CD14-positive monocyte (primary cell): Measurements from ENCODE around the gene RNF113B. TPM values are rescaled to one million over a fixed set of nuclear protein-coding genes. Genes with fewer than 3 reads are reported as not detected.

Experiments used
- DNase-seq, 3 donors: peaks; one replicate each; pipeline ENCODE4 v3.0.0-alpha.2; 2011 to 2022
- H2AFZ ChIP-seq: 2 replicates; pipeline ENCODE4 v1.6.0; 2012; ENCODE audit warnings: mild to moderate bottlenecking, low read depth, low read length, inconsistent platforms; ENCODE audit not compliant: insufficient read depth, poor library complexity, severe bottlenecking
- H3K27ac ChIP-seq, 2 donors: 1 replicate in 1 of 2; 2 replicates in 1 of 2; pipeline ENCODE4 v1.5.1; 2012 to 2013; ENCODE audit warnings: low read length in 2 of 2, control low read depth in 1 of 2, inconsistent platforms in 1 of 2, low read depth in 1 of 2, mild to moderate bottlenecking in 1 of 2
- H3K27me3 ChIP-seq, 2 donors: one replicate each; pipeline versions ENCODE4 v1.6.0 to v1.6.1; 2011 to 2013; ENCODE audit warnings: low read length in 2 of 2; ENCODE audit not compliant: control insufficient read depth in 2 of 2, insufficient read depth in 2 of 2
- H3K36me3 ChIP-seq, 2 donors: replicated peaks in 1 of 2; 1 replicate in 1 of 2; 2 replicates in 1 of 2; pipeline versions ENCODE4 v1.5.1 to v1.6.1; 2012 to 2013; ENCODE audit warnings: low read length in 2 of 2, control low read depth in 1 of 2, inconsistent platforms in 1 of 2, mild to moderate bottlenecking in 1 of 2; ENCODE audit not compliant: insufficient read depth in 2 of 2, control insufficient read depth in 1 of 2
- H3K4me1 ChIP-seq, 2 donors: 1 replicate in 1 of 2; 2 replicates in 1 of 2; pipeline versions ENCODE4 v1.5.1 to v1.6.1; 2012 to 2013; ENCODE audit warnings: low read length in 2 of 2, control low read depth in 1 of 2, inconsistent platforms in 1 of 2, mild to moderate bottlenecking in 1 of 2, moderate library complexity in 1 of 2; ENCODE audit not compliant: insufficient read depth in 2 of 2, control insufficient read depth in 1 of 2
- H3K4me2 ChIP-seq: replicated peaks from 2 replicates; pipeline ENCODE3; 2012; ENCODE audit warnings: low read length, moderate library complexity, mild to moderate bottlenecking; ENCODE audit not compliant: poor library complexity, severe bottlenecking; ENCODE audit errors: extremely low read depth
- H3K4me3 ChIP-seq, 3 experiments: fragments of 200-600 bp in 1 of 3; sonication (generic) in 1 of 3; replicated peaks in 1 of 3; 1 replicate in 2 of 3; 2 replicates in 1 of 3; pipeline ENCODE4 v1.5.1; 2011 to 2013; ENCODE audit warnings: low read length in 3 of 3, mild to moderate bottlenecking in 3 of 3, control low read depth in 2 of 3, low read depth in 2 of 3, inconsistent platforms in 1 of 3, moderate library complexity in 1 of 3
- H3K79me2 ChIP-seq: 2 replicates; pipeline ENCODE4 v1.6.0; 2012; ENCODE audit warnings: mild to moderate bottlenecking, control low read depth, inconsistent platforms, low read length, moderate library complexity; ENCODE audit not compliant: insufficient read depth
- H3K9ac ChIP-seq: 2 replicates; pipeline ENCODE4 v1.6.0; 2017; ENCODE audit warnings: low read length, mild to moderate bottlenecking; ENCODE audit not compliant: insufficient read depth, poor library complexity, severe bottlenecking
- H3K9me3 ChIP-seq, 2 donors: replicated peaks in 1 of 2; 1 replicate in 1 of 2; 2 replicates in 1 of 2; pipeline versions ENCODE4 v1.5.1 to v1.6.1; 2012 to 2013; ENCODE audit warnings: low read length in 2 of 2, control low read depth in 1 of 2; ENCODE audit not compliant: control insufficient read depth in 1 of 2, insufficient read depth in 1 of 2
- H4K20me1 ChIP-seq: 2 replicates; pipeline ENCODE4 v1.6.0; 2012; ENCODE audit warnings: mild to moderate bottlenecking, low read length, control low read depth, moderate library complexity; ENCODE audit not compliant: insufficient read depth
- H3K27ac Mint-ChIP-seq, 7 donors: one replicate each; pipeline ENCODE4 v1.8.0; 2020; ENCODE audit warnings: mild to moderate bottlenecking in 7 of 7, mixed read lengths in 7 of 7, moderate library complexity in 6 of 7, inconsistent platforms in 2 of 7
- H3K27me3 Mint-ChIP-seq, 3 donors: one replicate each; pipeline ENCODE4 v1.8.0; 2021 to 2022; ENCODE audit warnings: low read depth in 3 of 3, mild to moderate bottlenecking in 3 of 3, mixed read lengths in 3 of 3, moderate library complexity in 3 of 3, inconsistent platforms in 1 of 3
- H3K36me3 Mint-ChIP-seq, 2 donors: one replicate each; pipeline ENCODE4 v1.8.0; 2020; ENCODE audit warnings: mixed read lengths in 2 of 2, inconsistent platforms in 1 of 2, mild to moderate bottlenecking in 1 of 2
- H3K4me1 Mint-ChIP-seq: one replicate; pipeline ENCODE4 v1.8.0; 2020; ENCODE audit warnings: mild to moderate bottlenecking, mixed read lengths
- H3K4me3 Mint-ChIP-seq, 2 donors: one replicate each; pipeline ENCODE4 v1.8.0; 2020; ENCODE audit warnings: mild to moderate bottlenecking in 2 of 2, mixed read lengths in 2 of 2, moderate library complexity in 1 of 2
- H3K9me3 Mint-ChIP-seq, 7 donors: one replicate each; pipeline ENCODE4 v1.8.0; 2020 to 2022; ENCODE audit warnings: mixed read lengths in 7 of 7, mild to moderate bottlenecking in 6 of 7, moderate library complexity in 6 of 7, inconsistent platforms in 2 of 7
- CTCF ChIP-seq: fragments of 200-600 bp; IDR thresholded peaks from one replicate; pipeline ENCODE4 v1.8.0; 2022; ENCODE audit warnings: antibody characterized with exemption, mild to moderate bottlenecking
- WGBS: methylation state at CpG from one replicate; pipeline ENCODE4 v1.1.5; 2013; ENCODE audit warnings: missing lambda C conversion rate; ENCODE audit not compliant: insufficient coverage; 5-methylcytosine and 5-hydroxymethylcytosine counted together
- intact Hi-C, 2 donors: fragments of 100-400 bp; cut with micrococcal nuclease; formaldehyde crosslinking; loops; one replicate each; pipeline versions ENCODE4 v1.15.0 to v1.15.1; 2023
- polyA plus RNA-seq, 3 donors: library from polyadenylated mRNA; depleted of rRNA in 1 of 3; unstranded in 2 of 3; stranded (reverse) in 1 of 3; fragments of 300-500 nt in 2 of 3; fragments of >200 nt in 1 of 3; fragmentation: Illumina TruSeq in 2 of 3; gene quantifications; 1 replicate in 2 of 3; 2 replicates in 1 of 3; pipeline ENCODE4 v1.2.3, GENCODE V29; 2012 to 2021

The RNF113B gene
- polyA plus RNA-seq, 3 donors: not detected

- no peak for TF ChIP-seq CTCF
- Mint-ChIP-seq H3K4me1 (no peaks in the 10 kb centered on the region), H3K27me3 (peaks cover 0 to 4% (median 4%) of the 10 kb centered on the region in 3 donors), H3K9me3 (peaks cover 4 to 11% (median 5%) of the 10 kb centered on the region in 7 donors), H3K27ac (no peak overlapping the region), H3K4me3 (no peak overlapping the region), H3K36me3 (no peaks in the 10 kb centered on the region)
- no peak overlapping the region for H3K27ac ChIP-seq
- no peak overlapping the region for H2AFZ ChIP-seq
- no peaks in the 10 kb centered on the region for H4K20me1 ChIP-seq
- no peaks in the 10 kb centered on the region for H3K4me1 ChIP-seq
- no peak overlapping the region for H3K9ac ChIP-seq
- DNase-seq: no peak
- no peak overlapping the region for H3K4me2 ChIP-seq
- 66% methylated on average over 3 of the region's 7 CpGs for WGBS
- no peaks in the 10 kb centered on the region for H3K79me2 ChIP-seq
- H3K27me3 ChIP-seq: no peaks in the 10 kb centered on the region
- intact Hi-C loops: no loop called here
- no peaks in the 10 kb centered on the region for H3K36me3 ChIP-seq
- H3K4me3 ChIP-seq: no peak overlapping the region
- H3K9me3 ChIP-seq: peaks cover 0 to 6% of the 10 kb centered on the region in 2 donors
These were observed 4.3 kb downstream of the RNF113B start for GRCh38 chr13:98172590-98173422.

GRCh38 chr13:98171900-98172589 lies 5.0 kb downstream of the RNF113B start:
- no peak for DNase-seq
- Mint-ChIP-seq H3K36me3 (no peaks in the 10 kb centered on the region), H3K27ac (no peak overlapping the region), H3K9me3 (peaks cover 3 to 7% (median 5%) of the 10 kb centered on the region in 7 donors), H3K27me3 (peaks cover 0 to 4% (median 3%) of the 10 kb centered on the region in 3 donors), H3K4me3 (no peak overlapping the region), H3K4me1 (no peaks in the 10 kb centered on the region)
- Histone ChIP-seq H3K79me2 (no peaks in the 10 kb centered on the region), H3K36me3 (no peaks in the 10 kb centered on the region), H3K9me3 (peaks cover 0 to 4% of the 10 kb centered on the region in 2 donors), H4K20me1 (no peaks in the 10 kb centered on the region), H3K27me3 (no peaks in the 10 kb centered on the region), H3K4me2 (no peak overlapping the region), H3K4me3 (no peak overlapping the region), H3K27ac (no peak overlapping the region), H2AFZ (no peak overlapping the region), H3K4me1 (no peaks in the 10 kb centered on the region), H3K9ac (no peak overlapping the region)
- 94% methylated on average over 10 of the region's 14 CpGs for WGBS
- no peak for TF ChIP-seq CTCF
- intact Hi-C loops: no loop called here
